Colonic mucosa (tissue), 4 donors: ENCODE data around the gene ARMH3. TPM values are rescaled to one million over a fixed set of nuclear protein-coding genes. Genes with fewer than 3 reads are reported as not detected.

ENCODE experiments used
- DNase-seq: peaks from one replicate; pipeline ENCODE4 v3.0.0-alpha.2; 2020
- H3K27ac ChIP-seq: fragments of 200-600 bp; one replicate; pipeline ENCODE4 v1.8.0; 2021
- H3K27me3 ChIP-seq: fragments of 200-600 bp; one replicate; pipeline ENCODE4 v1.8.0; 2021
- H3K36me3 ChIP-seq: fragments of 200-600 bp; one replicate; pipeline ENCODE4 v1.8.0; 2021
- H3K4me1 ChIP-seq: fragments of 200-600 bp; one replicate; pipeline ENCODE4 v1.8.0; 2021; ENCODE audit warnings: mild to moderate bottlenecking
- H3K4me3 ChIP-seq: fragments of 200-600 bp; one replicate; pipeline ENCODE4 v1.8.0; 2021
- H3K9ac ChIP-seq, 2 donors: one replicate each; pipeline ENCODE4 v1.7.0; 2013; ENCODE audit warnings: control low read depth in 2 of 2, low read depth in 2 of 2, low read length in 2 of 2
- H3K9me3 ChIP-seq: fragments of 200-600 bp; one replicate; pipeline ENCODE4 v1.8.0; 2021
- CTCF ChIP-seq: fragments of 200-600 bp; IDR thresholded peaks from one replicate; pipeline ENCODE4 v1.8.0; 2022; ENCODE audit warnings: antibody characterized with exemption, mild to moderate bottlenecking
- intact Hi-C: fragments of 100-400 bp; cut with DNase I; formaldehyde crosslinking; loops from one replicate; pipeline ENCODE4 v1.14.1; 2022
- total RNA-seq, 2 donors: library from RNA; stranded (reverse); fragmentation: NEBNext Ultra II Directional in 1 of 2; extraction: Animal tissue kit (Norgen Biotek cat#: 25700) in 1 of 2; gene quantifications; one replicate each; pipeline ENCODE4 v1.2.1, GENCODE V29; 2021
- donor health status: healthy.
- donor health status: DM: no; HTN: no; CAD: no.
- donor health status: DM: no; HTN: no; CAD: no.

Gene ARMH3
- total RNA-seq, 2 donors from 2014 or later = 25.1 to 31.3 TPM

GRCh38 chr10:101958691-101959090 lies 97.3 kb downstream of the ARMH3 start:
- TF ChIP-seq CTCF = no peak
- no peaks in the 10 kb centered on the region for H3K9me3 ChIP-seq
- intact Hi-C loops = no loop called here
- no peaks in the 10 kb centered on the region for H3K36me3 ChIP-seq
- H3K4me3 ChIP-seq = no peak overlapping the region
- no peak overlapping the region for H3K9ac ChIP-seq
- H3K27me3 ChIP-seq = no peaks in the 10 kb centered on the region
- H3K27ac ChIP-seq = no peak overlapping the region
- DNase-seq = no peak
- H3K4me1 ChIP-seq = no peaks in the 10 kb centered on the region

- no peaks in the 10 kb centered on the region for H3K36me3 ChIP-seq
These were observed 99.1 kb downstream of the ARMH3 start for GRCh38 chr10:101956898-101957297.

GRCh38 chr10:101956117-101956516 lies 99.9 kb downstream of the ARMH3 start:
- Histone ChIP-seq H3K9me3 (no peaks in the 10 kb centered on the region), H3K9ac (no peak overlapping the region), H3K36me3 (no peaks in the 10 kb centered on the region), H3K27me3 (no peaks in the 10 kb centered on the region), H3K4me3 (no peak overlapping the region), H3K4me1 (no peaks in the 10 kb centered on the region), H3K27ac (no peak overlapping the region)
- DNase-seq = no peak
- TF ChIP-seq CTCF = no peak
- intact Hi-C loops = no loop called here

More at GRCh38 chr10:101956898-101957297, 99.1 kb downstream of the ARMH3 start:
- TF ChIP-seq CTCF = no peak
- H3K9me3 ChIP-seq = no peaks in the 10 kb centered on the region
- intact Hi-C loops = no loop called here
- H3K27ac ChIP-seq = no peak overlapping the region
- H3K9ac ChIP-seq = no peak overlapping the region
- no peak for DNase-seq
- no peaks in the 10 kb centered on the region for H3K27me3 ChIP-seq
- no peak overlapping the region for H3K4me3 ChIP-seq
- no peaks in the 10 kb centered on the region for H3K4me1 ChIP-seq

- Histone ChIP-seq H3K4me1 (no peaks in the 10 kb centered on the region), H3K4me3 (no peak overlapping the region), H3K9ac (no peak overlapping the region), H3K9me3 (no peaks in the 10 kb centered on the region), H3K27ac (no peak overlapping the region), H3K36me3 (no peaks in the 10 kb centered on the region), H3K27me3 (no peaks in the 10 kb centered on the region)
- DNase-seq = no peak
- intact Hi-C loops = no loop called here
- TF ChIP-seq CTCF = no peak
These were observed 103.8 kb downstream of the ARMH3 start for GRCh38 chr10:101952191-101952590.

- no peaks in the 10 kb centered on the region for H3K9me3 ChIP-seq
- H3K4me3 ChIP-seq = no peak overlapping the region
- intact Hi-C loops = no loop called here
- no peaks in the 10 kb centered on the region for H3K4me1 ChIP-seq
- no peaks in the 10 kb centered on the region for H3K36me3 ChIP-seq
- H3K27me3 ChIP-seq = no peaks in the 10 kb centered on the region
- DNase-seq = no peak
- no peak for TF ChIP-seq CTCF
- no peak overlapping the region for H3K9ac ChIP-seq
- no peak overlapping the region for H3K27ac ChIP-seq
These were observed 105.8 kb downstream of the ARMH3 start for GRCh38 chr10:101950213-101950612.

GRCh38 chr10:101941871-101942270 lies 114.1 kb downstream of the ARMH3 start:
- no peak for TF ChIP-seq CTCF
- no peak for DNase-seq
- Histone ChIP-seq H3K27ac (no peak overlapping the region), H3K9me3 (no peaks in the 10 kb centered on the region), H3K36me3 (no peaks in the 10 kb centered on the region), H3K4me3 (no peak overlapping the region), H3K9ac (no peak overlapping the region), H3K27me3 (no peaks in the 10 kb centered on the region), H3K4me1 (no peaks in the 10 kb centered on the region)
- intact Hi-C loops = no loop called here
